ENCODE measurements around the gene PALM2AKAP2.

Gene PALM2AKAP2

GRCh38 chr9:109775516-109775915 lies 4.5 kb upstream of the PALM2AKAP2 start:
- DNase-seq, result no peak

- no peak for DNase-seq
Measured at GRCh38 chr9:109776391-109776790, 3.6 kb upstream of the PALM2AKAP2 start.

GRCh38 chr9:109780453-109781033 lies 545 bp downstream of the PALM2AKAP2 start:
- no peak for DNase-seq

GRCh38 chr9:109781086-109781485 lies 1.1 kb downstream of the PALM2AKAP2 start:
- no peak for DNase-seq

GRCh38 chr9:109781541-109782197 lies 1.7 kb downstream of the PALM2AKAP2 start:
- no peak for DNase-seq

- DNase-seq, result no peak
Measured at GRCh38 chr9:109787735-109788134, 7.7 kb downstream of the PALM2AKAP2 start.

- DNase-seq, result no peak
Measured at GRCh38 chr9:109789556-109789955, 9.6 kb downstream of the PALM2AKAP2 start.

- DNase-seq, result no peak
Measured at GRCh38 chr9:109789971-109790370, 10.0 kb downstream of the PALM2AKAP2 start.

GRCh38 chr9:109791003-109791677 lies 11.1 kb downstream of the PALM2AKAP2 start:
- DNase-seq, result no peak

- DNase-seq, result no peak
Measured at GRCh38 chr9:109791747-109792146, 11.7 kb downstream of the PALM2AKAP2 start.

- DNase-seq, result no peak
Measured at GRCh38 chr9:109792951-109793546, 13.1 kb downstream of the PALM2AKAP2 start.

GRCh38 chr9:109793921-109794320 lies 13.9 kb downstream of the PALM2AKAP2 start:
- DNase-seq, result no peak

GRCh38 chr9:109794361-109795012 lies 14.5 kb downstream of the PALM2AKAP2 start:
- no peak for DNase-seq

- DNase-seq, result no peak
Measured at GRCh38 chr9:109795613-109796012, 15.6 kb downstream of the PALM2AKAP2 start.

- no peak for DNase-seq
Measured at GRCh38 chr9:109796078-109796477, 16.1 kb downstream of the PALM2AKAP2 start.

- DNase-seq, result no peak
Measured at GRCh38 chr9:109797006-109797405, 17.0 kb downstream of the PALM2AKAP2 start.

GRCh38 chr9:109797509-109797908 lies 17.5 kb downstream of the PALM2AKAP2 start:
- DNase-seq, result no peak

GRCh38 chr9:109799141-109799540 lies 19.1 kb downstream of the PALM2AKAP2 start:
- no peak for DNase-seq

- DNase-seq, result no peak
Measured at GRCh38 chr9:109799792-109800191, 19.8 kb downstream of the PALM2AKAP2 start.

GRCh38 chr9:109801484-109801883 lies 21.5 kb downstream of the PALM2AKAP2 start:
- DNase-seq, result no peak

- no peak for DNase-seq
Measured at GRCh38 chr9:109802491-109802890, 22.5 kb downstream of the PALM2AKAP2 start.

- DNase-seq, result no peak
Measured at GRCh38 chr9:109805050-109805449, 25.1 kb downstream of the PALM2AKAP2 start.

- no peak for DNase-seq
Measured at GRCh38 chr9:109806506-109807115, 26.6 kb downstream of the PALM2AKAP2 start.
